HepG2 (cell line): Measurements from ENCODE around the gene SPTSSA.

Experiments used
- CEBPB ChIP-seq: IDR thresholded peaks from 2 replicates; pipeline ENCODE4 v1.6.1; 2011; ENCODE audit warnings: low read depth, low read length, improper control_type of control experiment, borderline replicate concordance
- JUNB ChIP-seq: sonication (generic); formaldehyde crosslinking; IDR thresholded peaks from 2 replicates; pipeline ENCODE4 v1.8.0; 2022; ENCODE audit warnings: missing genetic modification reagents, mild to moderate bottlenecking, borderline replicate concordance
- POLR2AphosphoS5 ChIP-seq: IDR thresholded peaks from 2 replicates; pipeline ENCODE4 v1.6.1; 2012; ENCODE audit warnings: low read depth, low read length
- ZNF264 ChIP-seq: sonication (generic); formaldehyde crosslinking; IDR thresholded peaks from 2 replicates; pipeline ENCODE4 v1.4.0; 2020; ENCODE audit warnings: missing genetic modification reagents
- TF ChIP-seq, protein P1 (sequence below): fragments of 450-650 bp; IDR thresholded peaks from 2 replicates; pipeline ENCODE4 v1.6.1; 2017; ENCODE audit warnings: mild to moderate bottlenecking

- TF ChIP-seq CEBPB (no peak), JUNB (CRISPR knock-in tag) (no peak; the same call in 1 of the 2 replicates), ZNF264 (CRISPR knock-in tag) (no peak), POLR2AphosphoS5 (no peak)
- TF ChIP-seq, protein P1, sequence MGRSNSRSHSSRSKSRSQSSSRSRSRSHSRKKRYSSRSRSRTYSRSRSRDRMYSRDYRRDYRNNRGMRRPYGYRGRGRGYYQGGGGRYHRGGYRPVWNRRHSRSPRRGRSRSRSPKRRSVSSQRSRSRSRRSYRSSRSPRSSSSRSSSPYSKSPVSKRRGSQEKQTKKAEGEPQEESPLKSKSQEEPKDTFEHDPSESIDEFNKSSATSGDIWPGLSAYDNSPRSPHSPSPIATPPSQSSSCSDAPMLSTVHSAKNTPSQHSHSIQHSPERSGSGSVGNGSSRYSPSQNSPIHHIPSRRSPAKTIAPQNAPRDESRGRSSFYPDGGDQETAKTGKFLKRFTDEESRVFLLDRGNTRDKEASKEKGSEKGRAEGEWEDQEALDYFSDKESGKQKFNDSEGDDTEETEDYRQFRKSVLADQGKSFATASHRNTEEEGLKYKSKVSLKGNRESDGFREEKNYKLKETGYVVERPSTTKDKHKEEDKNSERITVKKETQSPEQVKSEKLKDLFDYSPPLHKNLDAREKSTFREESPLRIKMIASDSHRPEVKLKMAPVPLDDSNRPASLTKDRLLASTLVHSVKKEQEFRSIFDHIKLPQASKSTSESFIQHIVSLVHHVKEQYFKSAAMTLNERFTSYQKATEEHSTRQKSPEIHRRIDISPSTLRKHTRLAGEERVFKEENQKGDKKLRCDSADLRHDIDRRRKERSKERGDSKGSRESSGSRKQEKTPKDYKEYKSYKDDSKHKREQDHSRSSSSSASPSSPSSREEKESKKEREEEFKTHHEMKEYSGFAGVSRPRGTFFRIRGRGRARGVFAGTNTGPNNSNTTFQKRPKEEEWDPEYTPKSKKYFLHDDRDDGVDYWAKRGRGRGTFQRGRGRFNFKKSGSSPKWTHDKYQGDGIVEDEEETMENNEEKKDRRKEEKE = no peak
These were observed 23.6 kb downstream of the SPTSSA start for GRCh38 chr14:34438438-34438837.
